ENCODE data around the gene ZNF343.

Gene ZNF343

DNA sequence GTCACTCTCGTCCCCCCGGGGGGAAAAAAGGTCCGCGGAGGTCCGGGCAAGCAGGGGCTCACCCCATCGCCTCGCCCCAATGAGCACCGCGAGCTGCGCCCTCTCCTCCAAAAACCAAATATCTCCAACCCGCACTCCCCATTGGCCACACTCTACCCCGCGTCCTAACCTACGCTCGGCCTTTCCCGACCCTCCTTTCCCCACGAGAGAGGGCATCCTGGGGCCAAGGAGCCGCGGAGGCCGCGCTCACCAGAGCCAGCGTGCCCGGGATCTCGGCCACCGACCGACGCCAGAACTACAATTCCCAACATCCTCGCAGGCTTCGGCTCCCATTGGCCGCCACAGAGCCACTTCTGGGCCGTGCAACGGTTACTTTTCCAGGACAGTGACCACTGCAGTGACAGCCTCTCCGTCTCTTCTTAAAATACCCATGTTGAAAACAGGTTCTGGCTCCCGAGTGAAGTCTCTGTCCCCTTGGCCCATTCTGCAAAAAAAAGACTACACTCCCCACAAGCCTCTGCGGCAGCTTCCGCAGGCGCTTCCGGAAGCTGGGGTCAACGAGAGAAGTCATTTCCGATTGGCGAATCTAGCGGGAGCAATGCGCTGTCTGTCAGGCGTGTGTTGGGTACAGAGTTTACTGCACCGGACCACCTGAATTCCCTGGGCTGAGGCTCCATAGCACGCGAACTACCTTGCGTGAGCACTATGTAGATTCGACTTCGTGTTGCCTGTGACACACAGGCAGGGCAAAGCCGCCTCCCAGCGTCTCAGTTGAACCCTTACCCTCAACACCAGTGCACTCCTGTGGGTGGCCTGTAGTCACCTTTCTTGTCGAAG lies at the start of gene ZNF343:
ZNF343 (minus strand) TSS at position 285 of the 837 bp plus-strand sequence. CDS start 15,020 bp downstream, outside the sequence.
- TF ChIP-seq YY1 (IDR thresholded peaks at IDR 0.05; ENCODE audit: insufficient read depth, insufficient read length) (no peak), SUZ12 (IDR thresholded peaks at IDR 0.05; ENCODE audit: extremely low read depth, insufficient read depth, insufficient read length) (no peak), ZNF274 (IDR thresholded peaks at IDR 0.05; ENCODE audit: low read depth, low read length) (no peak)
- Histone ChIP-seq H3K9me3 (ENCODE audit: insufficient read depth, low read length) (no peaks in the 10 kb centered on the region), H3K27me3 (ENCODE audit: insufficient read depth, insufficient read length) (peaks cover 57% of the 10 kb centered on the region), H3K9ac (ENCODE audit: insufficient read length, low read depth) (peak within 1 kb of the TSS; percentile 86), H3K4me3 (ENCODE audit: insufficient read length, low read depth) (peak within 1 kb of the TSS; percentile 76), H3K4me1 (ENCODE audit: insufficient read depth, insufficient read length) (no peaks in the 10 kb centered on the region), H3K36me3 (ENCODE audit: insufficient read depth, insufficient read length, low read length) (no peaks in the 10 kb centered on the region)
- DNase-seq (ENCODE audit: low read depth, low spot score): peak; percentile 72

GRCh38 chr20:2557873-2558580 lies 49.3 kb upstream of the ZNF343 start:
- peaks cover 48% of the 10 kb centered on the region for H3K27me3 ChIP-seq (ENCODE audit: insufficient read depth, insufficient read length)
- H3K36me3 ChIP-seq (ENCODE audit: insufficient read depth, insufficient read length, low read length): no peaks in the 10 kb centered on the region
- DNase-seq (ENCODE audit: low read depth, low spot score): no peak
- H3K4me3 ChIP-seq (ENCODE audit: insufficient read length, low read depth): peak overlapping the region; percentile 42
- no peaks in the 10 kb centered on the region for H3K9me3 ChIP-seq (ENCODE audit: insufficient read depth, low read length)
- no peaks in the 10 kb centered on the region for H3K4me1 ChIP-seq (ENCODE audit: insufficient read depth, insufficient read length)
- peak overlapping the region; percentile 72 for H3K9ac ChIP-seq (ENCODE audit: insufficient read length, low read depth)
- TF ChIP-seq SUZ12 (IDR thresholded peaks at IDR 0.05; ENCODE audit: extremely low read depth, insufficient read depth, insufficient read length) (no peak), YY1 (IDR thresholded peaks at IDR 0.05; ENCODE audit: insufficient read depth, insufficient read length) (no peak), ZNF274 (IDR thresholded peaks at IDR 0.05; ENCODE audit: low read depth, low read length) (no peak)

- Histone ChIP-seq H3K9me3 (ENCODE audit: insufficient read depth, low read length) (no peaks in the 10 kb centered on the region), H3K27me3 (ENCODE audit: insufficient read depth, insufficient read length) (no peaks in the 10 kb centered on the region), H3K4me3 (ENCODE audit: insufficient read length, low read depth) (no peak overlapping the region), H3K4me1 (ENCODE audit: insufficient read depth, insufficient read length) (no peaks in the 10 kb centered on the region), H3K9ac (ENCODE audit: insufficient read length, low read depth) (no peak overlapping the region), H3K36me3 (ENCODE audit: insufficient read depth, insufficient read length, low read length) (no peaks in the 10 kb centered on the region)
- DNase-seq (ENCODE audit: low read depth, low spot score): no peak
- TF ChIP-seq ZNF274 (IDR thresholded peaks at IDR 0.05; ENCODE audit: low read depth, low read length): no peak
- no peak for TF ChIP-seq YY1 (IDR thresholded peaks at IDR 0.05; ENCODE audit: insufficient read depth, insufficient read length)
- no peak for TF ChIP-seq SUZ12 (IDR thresholded peaks at IDR 0.05; ENCODE audit: extremely low read depth, insufficient read depth, insufficient read length)
These were observed 36.9 kb upstream of the ZNF343 start for GRCh38 chr20:2545594-2545993.

- Histone ChIP-seq H3K4me1 (ENCODE audit: insufficient read depth, insufficient read length) (no peaks in the 10 kb centered on the region), H3K27me3 (ENCODE audit: insufficient read depth, insufficient read length) (no peaks in the 10 kb centered on the region), H3K9me3 (ENCODE audit: insufficient read depth, low read length) (no peaks in the 10 kb centered on the region), H3K4me3 (ENCODE audit: insufficient read length, low read depth) (no peak overlapping the region), H3K36me3 (ENCODE audit: insufficient read depth, insufficient read length, low read length) (no peaks in the 10 kb centered on the region), H3K9ac (ENCODE audit: insufficient read length, low read depth) (no peak overlapping the region)
- no peak for DNase-seq (ENCODE audit: low read depth, low spot score)
- TF ChIP-seq YY1 (IDR thresholded peaks at IDR 0.05; ENCODE audit: insufficient read depth, insufficient read length): no peak
- no peak for TF ChIP-seq ZNF274 (IDR thresholded peaks at IDR 0.05; ENCODE audit: low read depth, low read length)
- no peak for TF ChIP-seq SUZ12 (IDR thresholded peaks at IDR 0.05; ENCODE audit: extremely low read depth, insufficient read depth, insufficient read length)
These were observed 35.5 kb upstream of the ZNF343 start for GRCh38 chr20:2544211-2544610.

DNA sequence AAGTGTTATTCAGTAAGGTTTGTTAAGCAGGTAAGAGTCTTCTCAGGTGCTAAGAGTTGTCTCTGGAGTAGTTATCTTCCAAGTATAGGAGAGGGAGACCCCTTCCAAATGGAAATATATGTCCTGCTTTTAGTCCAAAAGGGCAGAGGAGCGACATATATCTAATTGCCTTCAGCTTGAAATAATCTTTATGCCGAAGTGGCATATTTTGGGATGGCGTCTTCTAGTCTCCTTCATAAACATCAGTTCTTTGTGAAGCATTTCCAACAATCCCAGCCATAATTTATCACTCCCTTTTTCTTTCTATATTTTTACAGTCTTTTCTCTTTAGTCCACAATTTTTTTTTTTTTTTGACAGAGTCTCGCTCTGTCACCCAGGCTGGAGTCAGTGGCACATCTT lies 33.6 kb upstream of the ZNF343 start:
- H3K9me3 ChIP-seq (ENCODE audit: insufficient read depth, low read length): no peaks in the 10 kb centered on the region
- no peak overlapping the region for H3K4me3 ChIP-seq (ENCODE audit: insufficient read length, low read depth)
- H3K9ac ChIP-seq (ENCODE audit: insufficient read length, low read depth): no peak overlapping the region
- TF ChIP-seq YY1 (IDR thresholded peaks at IDR 0.05; ENCODE audit: insufficient read depth, insufficient read length): no peak
- TF ChIP-seq ZNF274 (IDR thresholded peaks at IDR 0.05; ENCODE audit: low read depth, low read length): no peak
- no peak for TF ChIP-seq SUZ12 (IDR thresholded peaks at IDR 0.05; ENCODE audit: extremely low read depth, insufficient read depth, insufficient read length)
- no peaks in the 10 kb centered on the region for H3K4me1 ChIP-seq (ENCODE audit: insufficient read depth, insufficient read length)
- no peak for DNase-seq (ENCODE audit: low read depth, low spot score)
- peaks cover 14% of the 10 kb centered on the region for H3K27me3 ChIP-seq (ENCODE audit: insufficient read depth, insufficient read length)
- no peaks in the 10 kb centered on the region for H3K36me3 ChIP-seq (ENCODE audit: insufficient read depth, insufficient read length, low read length)

DNA sequence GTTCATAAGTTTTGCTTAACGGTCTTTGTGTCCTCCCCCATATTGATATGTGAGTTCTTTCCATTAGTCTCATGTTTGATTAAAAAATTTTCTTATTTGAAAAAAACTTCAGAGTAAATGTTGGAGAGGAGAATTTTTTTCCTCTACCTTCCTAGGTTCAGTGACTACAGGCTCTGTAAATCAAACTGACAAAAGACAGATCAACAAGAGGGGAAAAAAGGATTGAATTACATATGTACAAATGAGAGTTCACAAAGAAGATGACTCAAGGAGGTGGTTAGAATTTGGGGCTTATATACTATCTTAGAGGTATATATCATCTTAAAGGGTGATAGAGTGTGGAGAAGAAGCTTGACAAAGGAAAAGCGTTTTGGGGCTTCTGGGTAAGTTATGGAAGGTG lies 33.2 kb upstream of the ZNF343 start:
- no peak overlapping the region for H3K4me3 ChIP-seq (ENCODE audit: insufficient read length, low read depth)
- DNase-seq (ENCODE audit: low read depth, low spot score): no peak
- H3K9me3 ChIP-seq (ENCODE audit: insufficient read depth, low read length): no peaks in the 10 kb centered on the region
- H3K4me1 ChIP-seq (ENCODE audit: insufficient read depth, insufficient read length): no peaks in the 10 kb centered on the region
- no peaks in the 10 kb centered on the region for H3K36me3 ChIP-seq (ENCODE audit: insufficient read depth, insufficient read length, low read length)
- no peak overlapping the region for H3K9ac ChIP-seq (ENCODE audit: insufficient read length, low read depth)
- peaks cover 15% of the 10 kb centered on the region for H3K27me3 ChIP-seq (ENCODE audit: insufficient read depth, insufficient read length)
- no peak for TF ChIP-seq YY1 (IDR thresholded peaks at IDR 0.05; ENCODE audit: insufficient read depth, insufficient read length)
- TF ChIP-seq ZNF274 (IDR thresholded peaks at IDR 0.05; ENCODE audit: low read depth, low read length): no peak
- TF ChIP-seq SUZ12 (IDR thresholded peaks at IDR 0.05; ENCODE audit: extremely low read depth, insufficient read depth, insufficient read length): no peak

Data from NT2/D1 (cell line).